GM21737 (cell line): ENCODE results near the gene URM1.
"Not testable (repeated sequence)": the region's sequence is repeated elsewhere in the genome, so short reads cannot be mapped to it uniquely, and the experiment has no call there.

Source experiments
- ATAC-seq: cut with Tn5 transposase; IDR thresholded peaks from one replicate; pipeline ENCODE4 v1.9.1; 2021; ENCODE audit warnings: mild to moderate bottlenecking, moderate library complexity; ENCODE audit not compliant: unreplicated experiment

Gene URM1

DNA sequence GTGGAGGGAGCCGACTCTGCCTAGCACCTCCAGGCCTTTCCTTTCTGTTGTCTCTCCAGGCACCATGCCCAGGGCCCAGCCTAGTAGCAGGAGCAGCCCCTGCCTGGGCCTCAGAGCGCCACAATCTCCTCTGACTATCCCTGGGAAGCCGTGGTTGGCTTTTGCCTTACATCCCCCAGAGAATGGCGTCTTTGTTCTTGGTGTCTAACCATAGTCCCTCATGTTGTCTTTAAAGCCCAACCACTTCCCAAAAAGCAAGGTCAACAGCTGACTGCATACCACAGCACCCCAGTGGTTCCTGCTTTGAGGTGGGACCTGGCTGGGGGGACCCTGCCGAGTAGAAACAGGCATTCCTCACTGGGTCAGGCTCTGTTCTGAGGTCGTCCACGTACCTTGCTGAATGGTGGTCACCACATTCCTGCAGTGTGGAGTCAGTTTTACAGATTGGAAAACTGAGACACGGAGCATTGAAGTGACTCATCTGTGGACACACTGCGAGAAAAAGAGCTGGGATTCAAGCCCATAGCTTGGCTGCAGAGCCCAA, 35.7 kb downstream of the URM1 start:
- ATAC-seq = no peak

DNA sequence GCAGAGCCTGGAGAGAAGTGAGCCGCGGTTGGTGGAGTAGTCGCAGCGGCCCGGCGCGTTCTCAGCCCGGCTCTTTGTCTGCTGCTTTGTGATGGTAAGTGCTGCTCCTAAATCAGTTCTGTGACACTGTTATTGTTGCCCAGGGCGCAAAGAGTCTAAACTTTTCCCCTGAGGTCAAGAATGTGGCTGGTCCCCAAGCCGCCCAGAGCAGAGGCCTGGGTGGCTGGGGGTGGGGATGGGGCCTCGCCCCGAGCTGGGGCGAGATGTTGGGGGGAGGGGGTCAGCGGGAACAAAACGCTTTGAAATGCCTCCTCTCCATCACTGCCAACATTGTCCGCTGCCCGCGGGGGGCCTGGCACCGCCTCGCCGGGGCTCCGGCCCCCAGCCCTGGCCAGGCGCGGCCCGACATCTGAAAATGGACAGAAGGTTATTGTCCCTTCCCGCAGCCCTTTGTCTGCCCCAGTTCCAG, 37.8 kb downstream of the URM1 start:
- no peak for ATAC-seq

DNA sequence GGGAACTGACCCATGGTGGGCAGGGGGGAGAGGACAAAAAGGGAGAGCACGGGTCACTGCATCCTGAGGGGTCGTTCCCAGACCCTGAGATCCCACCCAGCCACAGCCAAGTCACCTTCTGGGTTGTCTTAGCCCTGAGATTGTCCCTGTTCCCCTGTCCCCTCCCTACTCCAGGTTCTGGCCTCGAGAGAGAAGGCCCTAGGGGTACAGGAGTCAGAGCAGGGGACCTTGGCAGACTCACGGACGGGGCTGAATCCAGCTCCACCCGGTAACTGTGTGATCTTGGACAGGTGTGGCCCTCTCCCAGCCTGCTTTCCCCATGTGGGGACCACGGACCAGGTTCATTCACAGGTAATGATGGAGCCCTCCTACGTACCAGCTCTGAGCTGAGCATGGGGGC, 38.3 kb downstream of the URM1 start:
- ATAC-seq = no peak

DNA sequence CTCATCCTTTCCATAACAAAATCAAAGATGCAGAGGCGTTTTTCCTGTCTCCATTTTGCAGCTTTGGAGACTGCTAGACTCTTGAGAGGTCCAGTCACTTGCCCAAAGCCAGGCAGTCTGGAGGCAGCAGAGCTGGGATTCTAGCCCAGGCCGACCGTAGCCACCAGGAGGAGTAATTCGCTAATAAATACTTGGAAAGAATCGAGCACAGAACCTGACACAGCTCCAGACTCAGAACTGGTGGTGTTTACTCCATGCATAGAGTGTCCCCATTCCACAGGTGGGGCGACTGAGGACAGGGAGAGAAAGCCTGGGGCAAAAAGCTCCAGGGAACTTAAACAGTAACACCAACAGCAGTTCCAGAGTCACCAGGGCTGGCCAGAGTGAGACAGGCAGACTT, 38.8 kb downstream of the URM1 start:
- no peak for ATAC-seq

DNA sequence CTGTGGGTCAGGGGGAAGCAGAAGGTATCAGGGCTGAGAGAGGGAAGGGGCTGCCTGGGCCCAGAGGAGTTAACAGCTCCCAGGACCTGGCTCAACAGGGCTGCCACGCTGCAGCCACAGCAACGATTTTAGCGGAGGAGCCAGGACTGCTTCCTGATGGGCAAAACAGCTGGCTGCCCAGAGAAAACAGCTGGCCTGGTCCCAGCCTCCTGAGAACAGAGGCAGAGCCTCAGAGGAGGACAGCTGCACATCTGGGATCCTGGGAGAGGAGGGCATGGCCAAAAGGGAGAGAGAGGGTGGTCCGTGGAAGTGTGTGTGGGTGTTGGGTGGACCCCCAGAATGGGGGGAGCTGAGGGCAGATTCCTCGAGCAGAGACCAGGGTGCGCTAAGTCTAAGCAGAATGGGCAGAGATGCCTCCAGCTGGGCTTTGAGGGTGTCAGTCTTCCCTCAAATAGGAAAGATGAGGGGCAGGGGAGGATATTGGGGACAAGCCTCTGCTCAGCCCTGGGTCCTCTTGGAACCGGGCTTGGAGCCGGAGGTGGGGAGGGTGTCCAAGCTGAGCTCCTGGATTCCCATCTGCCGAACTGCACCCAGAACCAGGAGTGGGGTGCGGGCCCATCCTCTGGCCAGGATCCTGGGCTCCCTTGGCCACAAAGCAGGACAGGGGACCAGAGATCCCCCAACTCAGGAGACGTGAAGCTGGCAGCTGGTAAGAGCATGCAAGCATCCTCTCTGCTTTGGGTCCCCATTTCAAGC, 40.4 kb downstream of the URM1 start:
- ATAC-seq = no peak

DNA sequence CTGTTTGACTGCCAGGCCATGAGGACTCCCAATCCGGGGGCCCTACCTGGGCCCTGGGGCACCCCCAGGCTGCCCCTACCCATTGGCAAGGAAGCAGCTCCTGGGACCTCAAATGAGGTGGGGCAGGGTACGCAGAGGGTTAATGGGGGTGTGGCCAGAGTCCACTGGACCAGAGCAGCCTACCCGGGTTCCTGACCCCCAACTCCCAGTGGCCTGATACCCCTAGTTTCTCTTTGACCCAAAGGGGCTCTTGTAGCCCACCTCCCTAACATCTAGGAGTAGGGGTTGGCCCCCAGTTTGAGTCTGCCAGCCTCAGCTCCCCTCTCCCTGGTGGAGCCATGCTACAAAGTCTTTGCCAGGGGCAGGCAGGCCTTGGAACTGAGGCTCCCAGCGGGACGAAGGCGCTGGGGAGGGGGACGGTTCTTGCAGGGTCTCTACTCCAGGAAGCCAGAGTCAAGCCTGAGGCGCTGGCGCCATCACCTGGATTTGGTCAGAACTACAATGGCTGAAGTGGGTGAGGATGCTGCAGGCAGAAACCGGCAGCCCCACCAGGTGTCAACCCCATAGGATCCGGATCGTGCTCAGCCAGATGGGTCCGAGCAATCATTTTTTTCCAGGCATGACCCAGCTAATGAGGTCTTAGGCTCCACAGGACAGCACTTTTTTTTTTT, 41.1 kb downstream of the URM1 start:
- ATAC-seq = no peak

DNA sequence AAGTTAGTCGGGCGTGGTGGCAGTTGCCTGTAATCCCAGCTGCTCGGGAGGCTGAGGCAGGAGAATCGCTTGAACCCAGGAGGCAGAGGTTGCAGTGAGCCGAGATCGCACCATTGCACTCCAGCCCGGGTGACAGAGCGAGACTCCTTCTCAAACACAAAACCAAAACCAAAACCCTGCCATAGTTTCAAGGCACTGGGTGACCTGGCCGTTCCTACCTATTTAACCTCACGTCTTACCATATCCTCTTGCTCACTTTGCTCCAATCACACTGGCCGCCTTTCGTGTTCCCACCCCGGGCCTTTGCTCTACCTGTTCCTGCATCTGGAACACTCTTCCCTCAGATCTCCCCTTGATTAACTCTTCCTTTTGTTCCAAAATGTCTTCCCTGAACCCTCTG, 42.6 kb downstream of the URM1 start:
- ATAC-seq = not testable (repeated sequence)

DNA sequence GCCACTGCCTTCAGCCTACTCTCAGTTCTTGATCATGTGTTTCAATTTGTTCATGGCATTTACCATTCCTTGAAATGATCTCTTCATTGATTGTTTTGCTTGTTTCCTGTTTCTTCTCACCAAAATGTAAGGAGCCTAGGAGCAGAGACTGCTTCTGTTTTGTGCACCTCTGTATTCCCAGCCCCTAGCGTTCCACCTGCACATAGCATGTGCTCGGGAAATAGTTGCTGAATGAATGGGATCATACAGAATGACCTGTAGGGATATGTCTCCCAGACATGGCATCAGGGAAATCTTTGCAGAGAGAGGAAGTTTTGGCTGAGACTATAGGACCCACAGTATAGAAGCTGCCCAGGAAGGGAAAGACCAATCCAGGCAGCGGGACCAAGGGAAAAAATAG, 43.3 kb downstream of the URM1 start:
- ATAC-seq = no peak

DNA sequence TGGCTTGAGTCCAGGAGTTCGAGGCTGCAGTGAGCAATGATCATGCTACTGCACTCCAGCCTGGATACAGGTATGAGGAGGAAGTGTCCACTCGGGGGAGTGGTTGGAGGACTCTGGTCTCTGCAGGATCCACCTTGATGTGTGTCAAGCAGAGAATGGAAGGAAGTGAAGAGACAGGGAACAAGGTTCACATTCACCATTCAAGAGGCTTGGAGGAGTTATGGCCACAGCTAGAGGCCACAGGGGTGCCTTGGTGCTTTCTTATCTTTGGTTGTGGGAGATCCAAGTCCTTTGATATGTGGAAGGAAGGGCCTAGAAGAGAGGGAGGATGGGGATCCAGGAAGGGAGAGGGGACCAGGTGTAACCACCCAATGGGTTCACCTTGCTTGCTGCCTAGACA, 44.1 kb downstream of the URM1 start:
- no peak for ATAC-seq

DNA sequence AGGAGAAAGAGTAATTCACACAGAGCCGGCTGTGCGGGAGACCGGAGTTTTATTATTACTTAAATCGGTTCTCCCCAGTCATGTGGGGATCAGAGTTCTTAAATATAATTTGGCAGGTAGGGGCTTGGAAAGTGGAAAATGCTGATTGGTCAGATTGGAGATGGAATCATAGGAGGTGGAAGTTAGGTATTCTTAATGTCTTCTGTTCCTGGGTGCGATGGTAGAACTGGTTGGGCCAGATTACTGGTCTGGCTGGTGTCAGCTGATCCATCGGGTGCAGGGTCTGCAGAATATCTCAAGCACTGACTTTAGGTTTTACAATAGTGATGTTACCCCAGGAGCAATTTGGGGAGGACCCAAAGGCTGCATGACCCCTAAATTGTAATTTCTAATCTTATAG, 44.8 kb downstream of the URM1 start:
- ATAC-seq = no peak

DNA sequence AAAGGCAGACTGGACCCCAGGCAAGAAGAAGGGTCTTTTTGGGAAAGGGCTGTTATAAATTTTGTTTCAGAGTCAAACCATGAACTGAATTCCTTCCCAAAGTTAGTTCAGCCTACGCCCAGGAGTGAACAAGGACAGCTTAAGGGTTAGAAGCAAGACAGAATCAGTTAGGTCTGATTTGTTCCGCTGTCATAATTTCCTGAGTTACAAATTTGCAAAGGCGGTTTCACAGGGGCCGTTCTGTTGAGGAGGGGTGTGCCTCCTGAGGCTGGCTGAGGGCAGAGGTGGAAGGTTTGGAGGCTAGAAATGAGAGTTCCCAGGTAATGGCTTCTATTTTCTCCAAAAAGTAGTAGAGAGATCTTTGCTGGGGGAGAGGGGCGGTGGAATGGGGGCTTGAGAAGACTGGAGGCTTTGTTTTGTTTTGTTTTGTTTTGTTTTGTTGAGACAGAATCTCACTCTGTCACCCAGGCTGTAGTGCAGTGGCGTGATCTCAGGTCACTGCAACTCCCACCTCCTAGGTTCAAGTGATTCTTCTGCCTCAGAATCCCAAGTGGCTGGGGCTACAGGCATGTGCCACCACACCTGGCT, 45.4 kb downstream of the URM1 start:
- no peak for ATAC-seq

DNA sequence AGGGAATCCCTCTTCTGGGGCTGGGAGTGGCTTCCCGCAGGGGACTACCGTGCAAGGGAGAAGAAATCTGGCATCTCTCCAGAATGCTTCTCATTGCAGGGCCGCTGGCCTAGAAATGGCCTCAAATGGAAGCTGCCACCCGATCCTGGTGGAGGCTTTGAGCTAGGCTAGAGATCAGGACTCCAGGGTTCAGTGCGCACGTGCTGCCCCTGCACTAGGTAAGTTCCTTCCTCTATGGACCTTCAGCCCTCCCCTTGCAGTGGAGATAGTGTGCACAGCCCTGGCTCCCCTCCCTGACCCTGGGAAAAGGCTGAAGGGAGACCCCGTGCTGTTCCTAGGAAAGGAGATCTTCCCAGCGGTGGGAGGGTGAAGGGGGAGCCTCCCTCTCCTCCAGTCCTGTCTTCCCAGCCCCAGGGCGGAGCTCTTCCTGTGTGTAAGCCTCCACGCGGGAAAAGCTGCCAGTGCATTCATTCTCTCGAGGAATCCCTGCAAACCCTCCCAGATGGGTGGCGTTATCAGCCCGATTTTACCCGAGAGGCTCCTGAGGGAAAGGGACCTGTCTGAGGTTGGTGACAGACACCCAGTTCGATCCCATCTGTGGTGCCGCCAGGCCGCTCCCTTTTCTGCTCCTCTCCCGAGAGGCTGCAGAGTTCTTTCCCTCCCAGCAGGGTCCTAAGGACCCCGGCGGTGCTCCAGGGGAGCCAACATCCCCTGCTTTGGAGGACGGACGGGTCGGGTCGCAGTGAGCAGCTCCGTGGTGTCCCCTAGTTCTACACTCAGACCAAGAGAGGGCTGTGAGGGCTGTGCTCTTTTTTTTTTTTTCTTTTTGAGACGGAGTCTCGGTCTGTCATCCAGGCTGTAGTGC, 48.1 kb downstream of the URM1 start:
- ATAC-seq = no peak

DNA sequence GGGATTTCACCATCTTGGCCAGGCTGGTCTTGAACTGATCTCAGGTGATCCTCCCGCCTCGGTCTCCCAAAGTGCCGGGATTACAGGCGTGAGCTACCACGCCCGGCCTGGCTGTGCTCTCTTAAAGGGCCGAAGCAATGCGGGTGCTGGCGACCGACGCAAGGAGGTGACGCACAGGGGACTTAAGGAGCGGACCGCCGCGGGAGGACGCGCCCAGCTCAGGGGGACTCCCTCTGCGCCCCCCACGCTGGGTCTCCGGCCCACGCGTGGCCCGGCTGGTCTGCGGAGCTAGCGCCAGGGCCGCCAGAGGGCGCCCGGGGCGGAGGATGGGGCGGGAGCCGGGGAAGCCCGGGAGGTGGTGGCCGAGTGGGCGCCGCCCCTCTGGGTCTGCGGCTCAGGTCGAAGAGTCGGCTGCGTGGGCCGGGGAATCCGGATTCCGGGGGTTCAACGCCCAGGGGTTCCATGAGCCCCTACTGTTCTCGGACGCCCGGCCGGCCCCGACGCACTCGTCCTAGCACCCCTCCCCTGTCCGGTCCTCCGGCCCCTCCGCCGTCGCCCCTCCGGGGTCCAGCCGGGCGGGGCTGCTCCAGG, 49.0 kb downstream of the URM1 start:
- peak; percentile 65 for ATAC-seq

DNA sequence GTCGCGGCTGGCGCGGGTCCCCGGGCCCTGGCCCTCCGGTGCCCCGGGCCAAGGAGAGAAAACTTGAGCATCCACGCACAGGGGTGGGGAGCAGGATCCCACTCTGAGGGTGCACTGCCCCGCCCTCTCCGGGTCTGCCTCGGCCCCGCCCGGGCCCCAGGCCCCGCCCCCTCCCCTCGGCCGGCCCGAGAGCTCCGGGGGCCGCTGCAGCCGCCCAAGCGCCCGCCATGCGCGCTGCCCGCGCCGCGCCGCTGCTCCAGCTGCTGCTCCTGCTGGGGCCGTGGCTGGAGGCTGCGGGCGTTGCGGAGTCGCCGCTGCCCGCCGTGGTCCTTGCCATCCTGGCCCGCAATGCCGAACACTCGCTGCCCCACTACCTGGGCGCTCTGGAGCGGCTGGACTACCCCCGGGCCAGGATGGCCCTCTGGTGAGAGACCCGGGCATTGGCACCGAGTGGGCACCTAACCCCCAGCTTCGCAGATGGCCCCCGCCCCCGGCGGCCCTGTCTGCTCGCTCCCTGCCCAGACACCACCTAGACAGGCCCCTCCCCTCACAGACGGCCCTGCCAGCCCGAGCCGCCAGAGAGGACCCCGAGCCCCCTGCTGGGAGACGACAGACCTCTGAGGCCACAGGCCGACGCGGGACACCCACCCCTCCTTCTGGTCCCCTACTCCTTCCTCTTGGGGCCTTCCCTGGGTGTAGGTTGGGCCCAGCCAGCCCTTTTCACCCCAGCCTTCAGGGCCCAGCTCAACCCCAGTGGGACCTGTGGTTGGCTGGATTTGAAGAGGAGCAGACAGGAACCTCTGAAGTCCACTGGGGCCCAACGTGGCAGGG, 49.7 kb downstream of the URM1 start, which contains the start of gene CERCAM:
TSS of gene CERCAM (plus strand) at position 207 of the 831 bp plus-strand sequence. CDS start at position 228, 21 bp downstream.
- peak; percentile 75 for ATAC-seq

DNA sequence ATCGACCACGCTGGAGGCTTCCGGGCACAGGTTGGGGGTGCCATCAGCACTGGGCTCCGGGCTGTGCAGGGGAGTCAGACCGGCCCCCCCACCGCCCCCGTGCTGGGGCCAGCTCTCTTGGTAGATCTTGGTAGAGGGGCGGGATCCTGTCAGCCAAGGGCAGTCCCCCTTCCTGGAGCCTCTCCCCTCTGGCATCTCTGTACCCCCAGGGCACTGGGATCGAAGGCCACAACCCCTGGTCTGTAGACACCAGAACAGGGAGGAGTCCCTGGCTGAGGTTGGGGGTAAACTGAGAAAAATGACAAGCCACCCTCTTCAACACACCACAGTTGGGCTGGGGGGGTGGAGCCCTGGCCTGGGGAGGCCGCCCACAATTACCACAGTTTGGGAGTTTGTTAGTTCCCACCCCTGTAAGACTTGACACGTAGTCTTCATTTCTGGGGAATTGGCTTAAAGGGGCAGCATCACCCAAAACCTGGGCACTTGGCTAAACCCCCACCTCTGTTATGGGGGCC, 50.4 kb downstream of the URM1 start:
- ATAC-seq = no peak

DNA sequence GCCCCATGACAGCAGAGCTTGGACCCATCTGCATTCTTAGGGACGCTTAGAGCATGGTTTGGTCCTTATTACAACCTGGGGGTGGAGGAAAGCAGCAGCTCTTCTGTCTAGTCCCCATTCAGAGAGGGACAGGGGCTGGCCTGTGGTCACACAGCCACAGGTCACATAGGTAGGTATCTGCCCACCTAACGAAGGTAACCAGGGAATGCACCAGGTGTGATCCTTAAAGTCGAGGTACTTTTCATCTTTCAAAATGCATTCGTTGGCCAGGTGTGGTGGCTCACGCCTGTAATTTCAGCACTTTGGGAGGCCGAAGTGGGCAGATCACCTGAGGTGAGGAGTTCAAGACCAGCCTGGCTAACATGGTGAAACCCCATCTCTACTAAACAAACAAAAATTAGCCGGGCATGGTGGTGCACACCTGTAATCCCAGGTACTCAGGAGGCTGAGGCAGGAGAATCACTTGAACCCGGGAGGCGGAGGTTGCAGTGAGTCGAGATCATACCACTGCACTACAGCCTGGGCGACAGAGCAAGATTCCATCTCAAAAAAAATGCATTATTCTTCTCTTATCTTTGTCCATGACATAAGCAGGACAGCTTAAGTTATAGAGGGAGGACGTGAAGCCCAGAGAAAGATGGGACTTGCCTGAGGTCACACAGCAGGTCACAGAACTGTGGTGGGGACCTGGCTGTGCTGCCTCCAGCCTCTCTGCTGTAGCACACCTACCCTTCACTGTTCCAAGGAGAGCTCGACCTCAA, 51.0 kb downstream of the URM1 start:
- not testable (repeated sequence) for ATAC-seq

DNA sequence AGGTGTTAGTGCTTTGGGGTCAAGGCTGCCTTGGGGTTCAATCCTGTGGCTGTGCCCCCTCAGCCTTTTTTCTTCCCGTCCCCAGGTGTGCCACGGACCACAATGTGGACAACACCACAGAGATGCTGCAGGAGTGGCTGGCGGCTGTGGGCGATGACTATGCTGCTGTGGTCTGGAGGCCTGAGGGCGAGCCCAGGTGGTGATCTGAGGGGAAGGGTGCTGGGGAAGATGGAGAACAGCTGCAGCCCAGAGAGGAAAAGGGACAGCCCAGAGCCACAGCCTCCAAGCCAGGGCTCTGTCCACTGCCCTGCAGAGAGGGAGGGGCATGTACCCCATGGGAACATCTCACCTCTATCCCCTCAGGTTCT, 51.6 kb downstream of the URM1 start:
- ATAC-seq = no peak

DNA sequence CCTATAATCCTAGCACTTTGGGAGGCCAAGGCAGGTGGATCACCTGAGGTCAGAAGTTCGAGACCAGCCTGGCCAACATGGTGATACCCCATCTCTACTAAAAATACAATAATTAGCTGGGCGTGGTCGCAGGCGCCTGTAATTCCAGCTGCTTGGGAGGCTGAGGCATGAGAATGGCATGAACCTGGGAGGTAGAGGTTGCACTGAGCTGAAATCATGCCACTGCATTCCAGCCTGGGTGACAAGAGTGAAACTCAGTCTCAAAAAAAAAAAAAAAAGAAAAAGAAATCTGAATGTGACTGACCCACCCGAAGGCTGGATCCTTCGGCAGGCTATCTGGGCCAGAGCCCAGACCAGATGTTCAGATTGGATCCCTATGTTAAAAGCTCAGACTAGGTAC, 52.2 kb downstream of the URM1 start:
- ATAC-seq = not testable (repeated sequence)
